Loucy (cell line): ENCODE results near the gene LRRC4B.
"Not testable (repeated sequence)": the region's sequence is repeated elsewhere in the genome, so short reads cannot be mapped to it uniquely, and the experiment has no call there.

Experiments used
- H2AFZ ChIP-seq: fragments of 200-600 bp; sonication (generic); 2 replicates; pipeline ENCODE4 v1.6.0; 2016; ENCODE audit warnings: antibody characterized with exemption, mild to moderate bottlenecking, low read length, moderate library complexity
- H3F3A ChIP-seq: fragments of 200-600 bp; 2 replicates; pipeline ENCODE4 v1.6.0; 2016; ENCODE audit warnings: antibody characterized with exemption, low read depth, mild to moderate bottlenecking
- H3K27me3 ChIP-seq: fragments of 200-600 bp; sonication (generic); 2 replicates; pipeline ENCODE4 v1.6.1; 2014; ENCODE audit warnings: low read length, mild to moderate bottlenecking; ENCODE audit not compliant: insufficient read depth, poor library complexity, severe bottlenecking
- H3K36me3 ChIP-seq: fragments of 200-600 bp; sonication (generic); 2 replicates; pipeline ENCODE4 v1.6.1; 2016; ENCODE audit warnings: low read length; ENCODE audit not compliant: insufficient read depth
- H3K4me1 ChIP-seq: fragments of 200-600 bp; sonication (generic); 2 replicates; pipeline ENCODE4 v1.5.1; 2014; ENCODE audit warnings: low read length, mild to moderate bottlenecking; ENCODE audit not compliant: insufficient read depth, poor library complexity, severe bottlenecking
- H3K4me2 ChIP-seq: fragments of 200-600 bp; sonication (generic); 2 replicates; pipeline ENCODE4 v1.6.0; 2014; ENCODE audit warnings: antibody characterized with exemption, low read length, low read depth, mild to moderate bottlenecking; ENCODE audit not compliant: poor library complexity, severe bottlenecking
- H3K4me3 ChIP-seq: fragments of 200-600 bp; sonication (generic); 2 replicates; pipeline ENCODE4 v1.5.1; 2014; ENCODE audit warnings: low read length, mild to moderate bottlenecking, mixed read lengths; ENCODE audit not compliant: poor library complexity, severe bottlenecking
- H3K79me2 ChIP-seq: fragments of 200-600 bp; sonication (generic); 2 replicates; pipeline ENCODE4 v1.6.1; 2014; ENCODE audit warnings: low read length; ENCODE audit not compliant: insufficient read depth
- H3K9ac ChIP-seq: fragments of 200-600 bp; sonication (generic); 2 replicates; pipeline ENCODE4 v1.6.0; 2014; ENCODE audit warnings: mild to moderate bottlenecking, low read depth, low read length, moderate library complexity; ENCODE audit not compliant: poor library complexity, severe bottlenecking
- H3K9me2 ChIP-seq: fragments of 200-600 bp; sonication (generic); replicated peaks from 2 replicates; pipeline ENCODE4 v1.6.1; 2016; ENCODE audit warnings: low read depth, low read length, mixed read lengths
- H3K9me3 ChIP-seq: fragments of 200-600 bp; sonication (generic); 2 replicates; pipeline ENCODE4 v1.6.1; 2014; ENCODE audit warnings: mild to moderate bottlenecking, antibody characterized with exemption, low read length, low read depth; ENCODE audit not compliant: insufficient read depth
- H4K20me1 ChIP-seq: fragments of 200-600 bp; sonication (generic); 2 replicates; pipeline ENCODE4 v1.6.0; 2014; ENCODE audit warnings: antibody characterized with exemption, low read length, mild to moderate bottlenecking; ENCODE audit not compliant: insufficient read depth, poor library complexity, severe bottlenecking
- CTCF ChIP-seq: fragments of 200-600 bp; sonication (generic); conservative IDR thresholded peaks from 2 replicates; pipeline ENCODE4 v1.5.1; 2014; ENCODE audit warnings: mild to moderate bottlenecking, antibody characterized with exemption, low read length
- EZH2phosphoT487 ChIP-seq: fragments of 200-600 bp; IDR thresholded peaks from 2 replicates; pipeline ENCODE4 v1.6.1; 2018; ENCODE audit warnings: antibody characterized with exemption, mild to moderate bottlenecking, moderate library complexity, borderline replicate concordance

LRRC4B gene

GRCh38 chr19:50476224-50476906 lies 91.9 kb downstream of the LRRC4B start, which contains the start of the genes EMC10 and GARIN5A:
Gene EMC10, plus strand, starts transcription at chr19:50476507. Its CDS starts 38 bp downstream, at chr19:50476545.
Gene GARIN5A, minus strand, starts transcription at chr19:50476848. Its CDS starts 460 bp downstream, at chr19:50476388.
- Histone ChIP-seq H2AFZ (no peak within 1 kb of the TSS), H3K9ac (no peak within 1 kb of the TSS), H3K4me1 (no peaks in the 10 kb centered on the region)

GRCh38 chr19:50475736-50476223 lies 92.5 kb downstream of the LRRC4B start:
- Histone ChIP-seq H3K4me2 (no peak overlapping the region), H3F3A (no peaks in the 10 kb centered on the region), H3K4me1 (no peaks in the 10 kb centered on the region), H2AFZ (no peak overlapping the region), H4K20me1 (no peaks in the 10 kb centered on the region), H3K79me2 (no peaks in the 10 kb centered on the region), H3K9ac (no peak overlapping the region), H3K9me3 (no peaks in the 10 kb centered on the region), H3K4me3 (no peak overlapping the region), H3K36me3 (no peaks in the 10 kb centered on the region), H3K9me2 (no peaks in the 10 kb centered on the region), H3K27me3 (no peaks in the 10 kb centered on the region)
- TF ChIP-seq CTCF (no peak), EZH2phosphoT487 (no peak)

More at GRCh38 chr19:50476224-50476906, 91.9 kb downstream of the LRRC4B start, which contains the start of the genes EMC10 and GARIN5A:
- Histone ChIP-seq H3K36me3 (no peaks in the 10 kb centered on the region), H3K9me2 (no peaks in the 10 kb centered on the region), H3K4me3 (no peak within 1 kb of the TSS), H3F3A (no peaks in the 10 kb centered on the region), H4K20me1 (no peaks in the 10 kb centered on the region), H3K9me3 (no peaks in the 10 kb centered on the region), H3K79me2 (no peaks in the 10 kb centered on the region), H3K4me2 (no peak within 1 kb of the TSS), H3K27me3 (no peaks in the 10 kb centered on the region)
- TF ChIP-seq EZH2phosphoT487 (no peak), CTCF (no peak)

- no peaks in the 10 kb centered on the region for H3K27me3 ChIP-seq
- no peaks in the 10 kb centered on the region for H3F3A ChIP-seq
- H3K79me2 ChIP-seq = no peaks in the 10 kb centered on the region
- no peaks in the 10 kb centered on the region for H3K9me2 ChIP-seq
- no peak overlapping the region for H3K4me2 ChIP-seq
- TF ChIP-seq CTCF (no peak), EZH2phosphoT487 (no peak)
- H3K36me3 ChIP-seq = no peaks in the 10 kb centered on the region
- H3K9ac ChIP-seq = no peak overlapping the region
- no peak overlapping the region for H3K4me3 ChIP-seq
- H3K4me1 ChIP-seq = no peaks in the 10 kb centered on the region
- H3K9me3 ChIP-seq = no peaks in the 10 kb centered on the region
- no peaks in the 10 kb centered on the region for H4K20me1 ChIP-seq
- H2AFZ ChIP-seq = no peak overlapping the region
These were observed 93.1 kb downstream of the LRRC4B start for GRCh38 chr19:50475101-50475568.

GRCh38 chr19:50473336-50473735 lies 94.9 kb downstream of the LRRC4B start:
- H3K79me2 ChIP-seq, H2AFZ ChIP-seq, H3K27me3 ChIP-seq, H3F3A ChIP-seq, H3K4me2 ChIP-seq, H4K20me1 ChIP-seq, H3K4me1 ChIP-seq, H3K4me3 ChIP-seq, H3K36me3 ChIP-seq, H3K9me3 ChIP-seq, H3K9me2 ChIP-seq, H3K9ac ChIP-seq: not testable (repeated sequence)
